ENCODE results near the gene DEFB121.

DEFB121 gene

GRCh38 chr20:31363295-31363694 is 42.7 kb downstream of the DEFB121 start:
- no peak for DNase-seq (ENCODE audit: low spot score)

DNA sequence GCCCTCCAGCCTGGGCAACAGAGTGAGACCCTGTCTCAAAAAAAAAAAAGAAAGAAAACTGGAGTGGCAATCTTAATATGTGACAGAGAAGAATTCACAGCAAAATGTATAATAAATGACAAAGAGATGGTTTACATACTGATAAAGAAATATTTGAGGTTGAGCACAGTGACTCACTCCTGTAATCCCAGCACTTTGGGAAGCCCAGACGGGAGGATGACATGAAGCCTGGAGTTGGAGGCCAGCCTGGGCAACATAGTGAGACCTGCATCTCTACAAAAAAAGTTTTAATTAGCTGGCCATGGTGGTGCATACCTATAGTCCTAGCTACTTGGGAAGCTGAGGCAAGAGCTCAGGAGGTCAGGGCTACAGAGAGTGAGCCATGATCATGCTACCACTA is 50.0 kb downstream of the DEFB121 start:
- no peak for DNase-seq (ENCODE audit: low spot score)

All from hematopoietic multipotent progenitor cell treated with erythropoietin and hydrocortisone succinate and interleukin-3 and kit ligand, for 15 days (in vitro differentiated cells).